HEK293 (cell line): ENCODE results near the gene S100A14.

Source experiments
- TCF7L2 ChIP-seq: IDR thresholded peaks from 2 replicates; pipeline ENCODE4 v1.6.1; 2011; ENCODE audit warnings: low read depth, mild to moderate bottlenecking, inconsistent platforms, low read length, moderate library complexity, borderline replicate concordance
- ZNF501 ChIP-seq: fragments of 450-650 bp; formaldehyde crosslinking; IDR thresholded peaks from 2 replicates; pipeline ENCODE4 v1.5.1; 2016; ENCODE audit warnings: missing biosample characterization, missing genetic modification characterization
- TF ChIP-seq, protein P1 (sequence below): fragments of 450-650 bp; formaldehyde crosslinking; IDR thresholded peaks from 2 replicates; pipeline ENCODE4 v1.5.1; 2016; ENCODE audit warnings: missing biosample characterization, missing genetic modification characterization

DNA sequence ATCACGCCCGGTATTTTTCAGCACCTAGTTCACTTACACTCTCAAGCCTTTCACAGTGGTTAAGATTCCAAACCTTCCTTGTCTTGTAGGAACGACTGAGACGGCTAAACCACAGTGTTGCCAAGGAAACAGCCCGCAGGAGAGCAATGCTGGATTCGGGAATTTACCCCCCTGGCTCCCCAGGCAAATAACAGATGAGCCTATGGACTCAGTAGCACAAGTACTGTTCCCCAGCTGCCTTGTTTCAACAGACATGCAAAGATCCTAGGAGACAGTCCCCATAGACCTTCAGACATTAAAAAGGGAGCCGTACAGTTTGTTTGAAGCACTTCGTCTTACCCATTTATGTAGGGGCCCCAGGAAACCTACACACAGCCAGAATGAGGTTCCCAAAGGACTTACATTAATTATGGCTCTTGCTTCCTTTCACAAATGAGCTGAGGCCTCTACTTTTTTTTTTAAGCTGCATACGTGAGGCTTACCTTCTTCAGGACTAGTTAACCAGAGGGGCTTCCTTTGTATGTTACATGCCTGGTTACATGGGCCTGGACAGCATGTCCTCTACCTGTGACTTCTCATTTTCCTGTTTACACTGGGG, 45.1 kb upstream of the S100A14 start:
- TF ChIP-seq TCF7L2 (no peak), ZNF501 (no peak)
- TF ChIP-seq, protein P1, sequence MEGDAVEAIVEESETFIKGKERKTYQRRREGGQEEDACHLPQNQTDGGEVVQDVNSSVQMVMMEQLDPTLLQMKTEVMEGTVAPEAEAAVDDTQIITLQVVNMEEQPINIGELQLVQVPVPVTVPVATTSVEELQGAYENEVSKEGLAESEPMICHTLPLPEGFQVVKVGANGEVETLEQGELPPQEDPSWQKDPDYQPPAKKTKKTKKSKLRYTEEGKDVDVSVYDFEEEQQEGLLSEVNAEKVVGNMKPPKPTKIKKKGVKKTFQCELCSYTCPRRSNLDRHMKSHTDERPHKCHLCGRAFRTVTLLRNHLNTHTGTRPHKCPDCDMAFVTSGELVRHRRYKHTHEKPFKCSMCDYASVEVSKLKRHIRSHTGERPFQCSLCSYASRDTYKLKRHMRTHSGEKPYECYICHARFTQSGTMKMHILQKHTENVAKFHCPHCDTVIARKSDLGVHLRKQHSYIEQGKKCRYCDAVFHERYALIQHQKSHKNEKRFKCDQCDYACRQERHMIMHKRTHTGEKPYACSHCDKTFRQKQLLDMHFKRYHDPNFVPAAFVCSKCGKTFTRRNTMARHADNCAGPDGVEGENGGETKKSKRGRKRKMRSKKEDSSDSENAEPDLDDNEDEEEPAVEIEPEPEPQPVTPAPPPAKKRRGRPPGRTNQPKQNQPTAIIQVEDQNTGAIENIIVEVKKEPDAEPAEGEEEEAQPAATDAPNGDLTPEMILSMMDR: no peak
